Mesenchymal stem cell (in vitro differentiated cells and primary cell): ENCODE measurements around the gene RGSL1.

Experiments used
- DNase-seq: peaks from one replicate; pipeline ENCODE4 v3.0.0-alpha.2; 2013
- H2AFZ ChIP-seq: one replicate; pipeline ENCODE4 v1.6.1; 2013; ENCODE audit warnings: low read depth, mild to moderate bottlenecking, control low read depth, inconsistent platforms, low read length, moderate library complexity
- H2AK5ac ChIP-seq: 2 replicates; pipeline ENCODE4 v1.6.1; 2013; ENCODE audit warnings: low read length, moderate library complexity, mild to moderate bottlenecking, inconsistent platforms; ENCODE audit not compliant: severe bottlenecking
- H2BK120ac ChIP-seq: one replicate; pipeline ENCODE4 v1.6.1; 2013; ENCODE audit warnings: low read depth, mild to moderate bottlenecking, inconsistent platforms, low read length, moderate library complexity
- H2BK12ac ChIP-seq, 2 experiments: one replicate each; pipeline ENCODE4 v1.6.1; 2013; ENCODE audit warnings: inconsistent platforms in 2 of 2, low read length in 2 of 2, mild to moderate bottlenecking in 2 of 2, moderate library complexity in 2 of 2, control low read depth in 1 of 2
- H2BK15ac ChIP-seq: one replicate; pipeline ENCODE4 v1.6.1; 2013; ENCODE audit warnings: mild to moderate bottlenecking, low read depth, inconsistent platforms; ENCODE audit not compliant: poor library complexity, severe bottlenecking
- H2BK5ac ChIP-seq: 2 replicates; pipeline ENCODE4 v1.6.1; 2013; ENCODE audit warnings: low read depth, mild to moderate bottlenecking, low read length, control low read depth, inconsistent platforms; ENCODE audit not compliant: poor library complexity, severe bottlenecking
- H3K14ac ChIP-seq, 2 experiments: one replicate each; pipeline ENCODE4 v1.6.1; 2013; ENCODE audit warnings: inconsistent platforms in 2 of 2, low read length in 2 of 2, control low read depth in 1 of 2, mild to moderate bottlenecking in 1 of 2, moderate library complexity in 1 of 2
- H3K18ac ChIP-seq, 2 experiments: one replicate each; pipeline ENCODE4 v1.6.1; 2013; ENCODE audit warnings: inconsistent platforms in 2 of 2, low read length in 2 of 2, control low read depth in 1 of 2, low read depth in 1 of 2, mild to moderate bottlenecking in 1 of 2
- H3K23ac ChIP-seq, 2 experiments: one replicate each; pipeline ENCODE4 v1.6.1; 2013; ENCODE audit warnings: inconsistent platforms in 2 of 2, low read length in 2 of 2, mild to moderate bottlenecking in 2 of 2, moderate library complexity in 2 of 2, control low read depth in 1 of 2
- H3K27ac ChIP-seq: 2 replicates; pipeline ENCODE4 v1.5.1; 2013; ENCODE audit warnings: mild to moderate bottlenecking, moderate library complexity, low read length, control low read depth, inconsistent platforms; ENCODE audit not compliant: poor library complexity, severe bottlenecking
- H3K27me3 ChIP-seq, 2 experiments: 2 replicates each; pipeline versions ENCODE4 v1.6.1 to v1.7.0; 2013; ENCODE audit warnings: low read length in 2 of 2, mild to moderate bottlenecking in 2 of 2, moderate library complexity in 2 of 2, control low read depth in 1 of 2, inconsistent platforms in 1 of 2; ENCODE audit not compliant: control insufficient read depth in 1 of 2, insufficient read depth in 1 of 2
- H3K36me3 ChIP-seq, 2 experiments: 2 replicates each; pipeline versions ENCODE4 v1.6.1 to v1.7.0; 2013; ENCODE audit warnings: low read length in 2 of 2, control low read depth in 1 of 2, inconsistent platforms in 1 of 2, low read depth in 1 of 2, mild to moderate bottlenecking in 1 of 2; ENCODE audit not compliant: insufficient read depth in 2 of 2, control insufficient read depth in 1 of 2
- H3K4ac ChIP-seq, 2 experiments: one replicate each; pipeline ENCODE4 v1.6.1; 2013; ENCODE audit warnings: inconsistent platforms in 2 of 2, low read length in 2 of 2, mild to moderate bottlenecking in 2 of 2, moderate library complexity in 2 of 2, control low read depth in 1 of 2, low read depth in 1 of 2
- H3K4me1 ChIP-seq: 2 replicates; pipeline ENCODE4 v1.6.1; 2013; ENCODE audit warnings: low read depth, low read length, control low read depth; ENCODE audit not compliant: control insufficient read depth, insufficient read depth
- H3K4me2 ChIP-seq: 2 replicates; pipeline ENCODE4 v1.6.1; 2013; ENCODE audit warnings: low read length, mild to moderate bottlenecking, inconsistent platforms; ENCODE audit not compliant: poor library complexity, severe bottlenecking
- H3K4me3 ChIP-seq, 2 experiments: 2 replicates each; pipeline versions ENCODE4 v1.5.1 to v1.7.0; 2013; ENCODE audit warnings: low read length in 2 of 2, mild to moderate bottlenecking in 2 of 2, control low read depth in 1 of 2, low read depth in 1 of 2; ENCODE audit not compliant: insufficient read depth in 1 of 2
- H3K79me1 ChIP-seq: replicated peaks from 2 replicates; pipeline ENCODE4 v1.6.1; 2013; ENCODE audit warnings: mild to moderate bottlenecking, control low read depth, low read length, inconsistent platforms; ENCODE audit not compliant: poor library complexity, severe bottlenecking
- H3K9ac ChIP-seq: 2 replicates; pipeline ENCODE4 v1.7.0; 2013; ENCODE audit warnings: mild to moderate bottlenecking, low read length, moderate library complexity
- H3K9me3 ChIP-seq: 2 replicates; pipeline ENCODE4 v1.7.0; 2013; ENCODE audit warnings: mild to moderate bottlenecking, low read length; ENCODE audit not compliant: control insufficient read depth
- H4K8ac ChIP-seq: one replicate; pipeline ENCODE4 v1.6.1; 2013; ENCODE audit warnings: inconsistent platforms, mild to moderate bottlenecking, low read length, moderate library complexity
- H4K91ac ChIP-seq: one replicate; pipeline ENCODE4 v1.6.1; 2013; ENCODE audit warnings: mild to moderate bottlenecking, low read length, inconsistent platforms
- WGBS: methylation state at CpG from one replicate; pipeline ENCODE4 v1.1.7; 2013; ENCODE audit warnings: mixed read lengths; 5-methylcytosine and 5-hydroxymethylcytosine counted together

The RGSL1 gene

DNA sequence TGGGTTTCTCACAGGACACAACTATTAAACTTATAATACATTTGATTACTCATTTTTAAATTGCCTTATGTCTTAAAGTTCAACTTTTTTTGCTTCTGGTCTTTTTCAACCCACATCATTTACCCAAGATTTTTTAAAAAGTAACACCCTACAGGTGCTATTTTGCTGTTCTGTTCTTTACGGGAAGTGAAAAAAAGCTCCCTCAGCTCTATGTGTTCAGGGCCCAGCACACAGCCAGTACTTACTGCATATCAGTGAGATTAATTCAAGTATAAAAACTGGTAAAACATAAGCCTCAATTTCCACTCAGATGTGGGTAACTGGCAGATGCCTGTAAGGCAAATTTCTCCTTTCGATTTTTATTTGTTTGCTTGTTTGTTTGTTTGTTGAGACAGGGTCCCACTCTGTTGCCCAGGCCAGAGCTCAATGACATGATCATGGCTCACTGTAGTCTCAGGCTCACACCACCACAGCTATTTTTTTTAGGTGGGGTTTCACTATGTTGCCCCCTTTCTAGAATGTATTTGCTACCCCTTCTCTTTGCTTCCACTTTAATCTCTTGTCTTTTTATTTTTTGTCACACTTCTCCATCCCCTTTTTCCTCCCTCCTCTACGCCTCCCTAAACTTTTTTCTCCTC lies 118.8 kb downstream of the RGSL1 start:
- no peak overlapping the region for H4K8ac ChIP-seq
- no peak overlapping the region for H3K23ac ChIP-seq
- no peak overlapping the region for H3K4me3 ChIP-seq
- H3K18ac ChIP-seq: no peak overlapping the region
- H3K9ac ChIP-seq: no peak overlapping the region
- no peaks in the 10 kb centered on the region for H3K9me3 ChIP-seq
- H3K36me3 ChIP-seq: no peaks in the 10 kb centered on the region
- H2BK12ac ChIP-seq: no peak overlapping the region
- no peaks in the 10 kb centered on the region for H3K27me3 ChIP-seq
- no peak overlapping the region for H3K4ac ChIP-seq
- H3K14ac ChIP-seq: no peak overlapping the region
- H3K79me1 ChIP-seq: no peaks in the 10 kb centered on the region
- H2AK5ac ChIP-seq: no peak overlapping the region
- no peak for DNase-seq
- H2BK120ac ChIP-seq: no peak overlapping the region
- H3K4me1 ChIP-seq: no peaks in the 10 kb centered on the region
- H2BK15ac ChIP-seq: no peak overlapping the region
- no peak overlapping the region for H2AFZ ChIP-seq
- H4K91ac ChIP-seq: no peak overlapping the region
- no peak overlapping the region for H3K4me2 ChIP-seq
- H3K27ac ChIP-seq: no peak overlapping the region
- 62% methylated on average over 3 of the region's 3 CpGs for WGBS
- H2BK5ac ChIP-seq: no peak overlapping the region

DNA sequence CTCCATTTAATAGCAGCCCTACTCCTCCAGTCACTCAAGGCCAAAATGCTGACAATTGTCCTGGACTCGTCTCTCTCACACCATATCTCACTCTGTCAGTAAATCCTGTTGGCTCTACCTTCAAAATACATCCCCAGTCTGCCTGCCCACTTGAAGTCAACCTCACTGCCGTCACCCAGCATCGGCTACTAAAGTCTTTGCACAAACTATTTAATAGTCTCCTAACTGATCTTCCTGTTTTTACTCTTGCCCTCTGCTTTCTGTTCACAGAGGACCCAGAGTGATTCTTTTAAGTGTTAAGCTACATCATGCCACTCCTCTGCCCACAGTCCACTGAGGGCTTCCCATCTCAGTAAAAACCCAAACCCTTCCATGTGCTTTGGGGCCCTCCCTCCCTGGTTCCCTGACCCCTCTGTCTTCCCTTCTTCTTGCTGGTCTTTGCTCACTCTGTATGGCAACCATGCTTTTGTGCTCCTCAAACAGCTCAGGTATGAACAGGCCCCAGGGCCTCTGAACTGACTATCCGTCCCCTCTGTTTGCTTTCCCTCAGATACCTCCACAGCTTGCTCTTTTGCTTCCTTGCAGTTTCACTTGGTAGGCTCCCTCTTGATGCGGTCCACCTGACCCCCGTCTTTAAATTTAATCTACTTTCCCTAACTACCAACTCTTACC lies 120.1 kb downstream of the RGSL1 start:
- H3K4me3 ChIP-seq: no peak overlapping the region
- peaks cover 0 to 11% of the 10 kb centered on the region in 2 experiments for H3K36me3 ChIP-seq
- no peak overlapping the region for H2BK15ac ChIP-seq
- H4K8ac ChIP-seq: no peak overlapping the region
- no peak overlapping the region for H2BK12ac ChIP-seq
- WGBS: 92% methylated on average over 6 of the region's 6 CpGs
- no peaks in the 10 kb centered on the region for H3K9me3 ChIP-seq
- H2AK5ac ChIP-seq: no peak overlapping the region
- no peak overlapping the region for H3K14ac ChIP-seq
- no peak overlapping the region for H3K4ac ChIP-seq
- no peaks in the 10 kb centered on the region for H3K79me1 ChIP-seq
- H2BK5ac ChIP-seq: no peak overlapping the region
- H3K27me3 ChIP-seq: no peaks in the 10 kb centered on the region
- no peak overlapping the region for H2AFZ ChIP-seq
- H3K4me2 ChIP-seq: no peak overlapping the region
- no peak overlapping the region for H3K23ac ChIP-seq
- no peak overlapping the region for H3K27ac ChIP-seq
- H3K18ac ChIP-seq: no peak overlapping the region
- DNase-seq: no peak
- no peak overlapping the region for H4K91ac ChIP-seq
- no peaks in the 10 kb centered on the region for H3K4me1 ChIP-seq
- H3K9ac ChIP-seq: no peak overlapping the region
- no peak overlapping the region for H2BK120ac ChIP-seq

DNA sequence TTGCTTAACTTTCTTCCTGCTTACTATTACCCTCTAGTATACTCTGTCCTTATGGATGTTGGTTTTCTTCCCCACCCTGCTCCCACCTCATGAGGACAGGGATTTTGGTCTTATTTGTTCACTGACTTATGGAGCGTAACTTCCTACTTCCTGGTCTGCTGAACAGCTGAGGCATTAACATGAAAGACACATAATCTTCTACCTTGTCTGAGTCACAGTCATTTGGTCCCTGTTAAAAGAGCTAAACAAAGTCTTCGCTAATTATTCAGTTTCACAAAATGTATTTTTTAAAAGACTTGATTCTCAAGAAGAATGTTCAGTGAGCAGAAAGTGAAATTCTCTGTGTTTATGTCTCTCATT lies 120.6 kb downstream of the RGSL1 start:
- H2BK12ac ChIP-seq: no peak overlapping the region
- H3K4me3 ChIP-seq: no peak overlapping the region
- H3K79me1 ChIP-seq: no peaks in the 10 kb centered on the region
- no peak overlapping the region for H3K14ac ChIP-seq
- H3K27ac ChIP-seq: no peak overlapping the region
- no peak overlapping the region for H3K4me2 ChIP-seq
- H3K9ac ChIP-seq: no peak overlapping the region
- no peak overlapping the region for H2AFZ ChIP-seq
- no peaks in the 10 kb centered on the region for H3K9me3 ChIP-seq
- H2AK5ac ChIP-seq: no peak overlapping the region
- no peak overlapping the region for H3K23ac ChIP-seq
- 100% methylated on average over 1 of the region's 2 CpGs for WGBS
- H3K4ac ChIP-seq: no peak overlapping the region
- H3K4me1 ChIP-seq: no peaks in the 10 kb centered on the region
- H3K27me3 ChIP-seq: no peaks in the 10 kb centered on the region
- H2BK15ac ChIP-seq: no peak overlapping the region
- no peak overlapping the region for H4K91ac ChIP-seq
- DNase-seq: no peak
- H3K18ac ChIP-seq: no peak overlapping the region
- no peak overlapping the region for H4K8ac ChIP-seq
- no peak overlapping the region for H2BK5ac ChIP-seq
- H3K36me3 ChIP-seq: peaks cover 0 to 14% of the 10 kb centered on the region in 2 experiments
- no peak overlapping the region for H2BK120ac ChIP-seq

DNA sequence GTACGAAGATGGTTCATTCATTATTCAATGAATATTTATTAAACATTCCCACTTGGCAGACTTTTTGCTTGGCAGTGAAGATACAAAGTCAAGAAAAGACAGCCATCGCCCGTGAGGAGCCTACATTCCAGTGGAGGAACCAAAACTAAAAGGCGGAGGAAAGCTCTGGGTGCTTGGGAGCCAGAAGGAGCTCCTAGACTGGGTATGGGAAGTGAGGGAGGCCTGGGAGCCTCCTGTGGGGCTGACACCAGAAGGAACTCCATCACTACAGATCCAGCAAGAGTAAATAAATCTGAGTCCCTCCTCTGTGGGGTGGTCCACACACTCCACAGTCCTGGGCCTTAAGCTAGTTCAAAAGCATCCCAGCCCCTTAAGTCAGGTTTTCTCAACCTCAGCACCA lies 124.2 kb downstream of the RGSL1 start:
- Histone ChIP-seq H3K4ac (no peak overlapping the region), H3K27me3 (no peaks in the 10 kb centered on the region), H4K91ac (no peak overlapping the region), H2AFZ (no peak overlapping the region), H3K4me3 (no peak overlapping the region), H2BK120ac (no peak overlapping the region), H3K23ac (no peak overlapping the region), H3K79me1 (no peaks in the 10 kb centered on the region), H3K18ac (no peak overlapping the region), H2BK12ac (no peak overlapping the region), H3K9me3 (no peaks in the 10 kb centered on the region), H2BK5ac (no peak overlapping the region), H2BK15ac (no peak overlapping the region), H3K9ac (no peak overlapping the region), H4K8ac (no peak overlapping the region), H3K14ac (no peak overlapping the region), H3K4me2 (no peak overlapping the region), H3K4me1 (no peaks in the 10 kb centered on the region), H3K27ac (no peak overlapping the region), H2AK5ac (no peak overlapping the region), H3K36me3 (peaks cover 0 to 18% of the 10 kb centered on the region in 2 experiments)
- 83% methylated on average over 2 of the region's 4 CpGs for WGBS
- DNase-seq: no peak
